Nephron (organoid): Measurements from ENCODE around the gene PRKAG2.
"Not testable (repeated sequence)": the region's sequence is repeated elsewhere in the genome, so short reads cannot be mapped to it uniquely, and the experiment has no call there.

Experiments
- H3K27ac Mint-ChIP-seq, 3 experiments: 2 replicates each; pipeline ENCODE4 v1.8.0; 2020; ENCODE audit warnings: mixed read lengths in 3 of 3, mild to moderate bottlenecking in 2 of 3, moderate library complexity in 1 of 3
- H3K27me3 Mint-ChIP-seq: 2 replicates; pipeline ENCODE4 v1.8.0; 2021; ENCODE audit warnings: low read depth, mild to moderate bottlenecking, moderate library complexity, mixed read lengths
- H3K36me3 Mint-ChIP-seq: 2 replicates; pipeline ENCODE4 v1.8.0; 2020; ENCODE audit warnings: low read depth, mixed read lengths
- H3K4me1 Mint-ChIP-seq: 2 replicates; pipeline ENCODE4 v1.8.0; 2020; ENCODE audit warnings: mixed read lengths
- H3K4me3 Mint-ChIP-seq, 3 experiments: 2 replicates each; pipeline ENCODE4 v1.8.0; 2020; ENCODE audit warnings: mild to moderate bottlenecking in 3 of 3, mixed read lengths in 3 of 3, moderate library complexity in 2 of 3
- H3K9me3 Mint-ChIP-seq: 2 replicates; pipeline ENCODE4 v1.8.0; 2020; ENCODE audit warnings: mixed read lengths
- TF ChIP-seq, protein P1 (sequence below), 3 experiments: fragments of 200-600 bp; sonication (generic); IDR thresholded peaks; one replicate each; pipeline ENCODE4 v1.5.0; 2021; ENCODE audit warnings: antibody characterized with exemption in 3 of 3; ENCODE audit not compliant: unreplicated experiment in 3 of 3

The PRKAG2 gene

DNA sequence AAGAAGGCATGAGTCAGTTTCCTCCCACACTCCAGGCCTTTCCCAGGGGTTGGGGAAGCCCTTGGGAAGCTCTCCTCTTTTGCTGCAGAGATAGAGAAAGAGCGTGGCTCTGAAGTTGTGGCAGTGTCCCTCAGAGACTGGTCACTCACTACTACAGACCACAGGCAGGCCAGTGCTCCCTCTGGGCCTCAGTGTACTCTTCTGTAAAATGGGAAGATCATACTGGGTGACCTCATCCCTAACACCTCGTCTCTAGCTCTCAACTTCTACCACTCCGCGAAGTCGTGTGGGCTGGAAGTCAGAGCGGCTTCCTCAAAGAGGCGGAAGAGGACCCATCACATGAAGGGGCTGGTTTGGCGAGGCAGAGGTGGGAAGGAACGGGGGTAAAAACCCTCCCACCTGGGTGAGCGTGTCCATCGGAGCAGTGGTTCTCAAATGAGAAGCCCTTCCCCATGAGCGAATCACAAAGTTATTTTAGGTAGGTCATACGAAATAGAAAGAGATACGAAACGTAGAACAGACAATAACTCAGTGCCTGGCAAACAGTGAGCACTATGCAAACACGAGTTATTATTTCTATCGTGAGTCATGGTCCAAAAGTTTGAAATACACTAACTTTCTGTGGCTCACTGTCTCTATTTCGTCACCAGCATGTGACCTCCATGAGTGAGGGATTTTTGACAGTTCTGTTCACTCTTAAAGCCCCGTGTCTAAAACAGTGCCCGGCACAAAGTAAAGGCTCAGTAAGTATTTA lies 32.7 kb downstream of the PRKAG2 start:
- no peaks in the 10 kb centered on the region for H3K9me3 Mint-ChIP-seq
- peaks cover 12% of the 10 kb centered on the region for H3K27me3 Mint-ChIP-seq
- H3K27ac Mint-ChIP-seq = no peak overlapping the region
- no peak overlapping the region for H3K4me3 Mint-ChIP-seq
- TF ChIP-seq, protein P1, sequence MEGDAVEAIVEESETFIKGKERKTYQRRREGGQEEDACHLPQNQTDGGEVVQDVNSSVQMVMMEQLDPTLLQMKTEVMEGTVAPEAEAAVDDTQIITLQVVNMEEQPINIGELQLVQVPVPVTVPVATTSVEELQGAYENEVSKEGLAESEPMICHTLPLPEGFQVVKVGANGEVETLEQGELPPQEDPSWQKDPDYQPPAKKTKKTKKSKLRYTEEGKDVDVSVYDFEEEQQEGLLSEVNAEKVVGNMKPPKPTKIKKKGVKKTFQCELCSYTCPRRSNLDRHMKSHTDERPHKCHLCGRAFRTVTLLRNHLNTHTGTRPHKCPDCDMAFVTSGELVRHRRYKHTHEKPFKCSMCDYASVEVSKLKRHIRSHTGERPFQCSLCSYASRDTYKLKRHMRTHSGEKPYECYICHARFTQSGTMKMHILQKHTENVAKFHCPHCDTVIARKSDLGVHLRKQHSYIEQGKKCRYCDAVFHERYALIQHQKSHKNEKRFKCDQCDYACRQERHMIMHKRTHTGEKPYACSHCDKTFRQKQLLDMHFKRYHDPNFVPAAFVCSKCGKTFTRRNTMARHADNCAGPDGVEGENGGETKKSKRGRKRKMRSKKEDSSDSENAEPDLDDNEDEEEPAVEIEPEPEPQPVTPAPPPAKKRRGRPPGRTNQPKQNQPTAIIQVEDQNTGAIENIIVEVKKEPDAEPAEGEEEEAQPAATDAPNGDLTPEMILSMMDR (IDR thresholded peaks at IDR 0.05; ENCODE audit: unreplicated experiment in 3 of 3) = no peak
- H3K36me3 Mint-ChIP-seq = no peaks in the 10 kb centered on the region
- no peaks in the 10 kb centered on the region for H3K4me1 Mint-ChIP-seq

- no peaks in the 10 kb centered on the region for H3K36me3 Mint-ChIP-seq
- TF ChIP-seq, protein P1 (IDR thresholded peaks at IDR 0.05; ENCODE audit: unreplicated experiment in 3 of 3) = no peak
- no peak overlapping the region for H3K27ac Mint-ChIP-seq
- no peak overlapping the region for H3K4me3 Mint-ChIP-seq
- H3K9me3 Mint-ChIP-seq = no peaks in the 10 kb centered on the region
- peaks cover 15% of the 10 kb centered on the region for H3K27me3 Mint-ChIP-seq
- H3K4me1 Mint-ChIP-seq = no peaks in the 10 kb centered on the region
Observed at GRCh38 chr7:151843181-151843580, 33.7 kb downstream of the PRKAG2 start.

GRCh38 chr7:151841395-151842051 lies 35.4 kb downstream of the PRKAG2 start:
- H3K4me3 Mint-ChIP-seq, H3K27ac Mint-ChIP-seq, H3K4me1 Mint-ChIP-seq, H3K36me3 Mint-ChIP-seq, H3K9me3 Mint-ChIP-seq: not testable (repeated sequence)
- H3K27me3 Mint-ChIP-seq = peaks cover 29% of the 10 kb centered on the region

GRCh38 chr7:151840088-151840910 lies 36.6 kb downstream of the PRKAG2 start:
- no peaks in the 10 kb centered on the region for H3K36me3 Mint-ChIP-seq
- no peak overlapping the region for H3K27ac Mint-ChIP-seq
- peaks cover 36% of the 10 kb centered on the region for H3K27me3 Mint-ChIP-seq
- H3K4me3 Mint-ChIP-seq = no peak overlapping the region
- TF ChIP-seq, protein P1 (IDR thresholded peaks at IDR 0.05; ENCODE audit: unreplicated experiment in 3 of 3) = no peak
- H3K9me3 Mint-ChIP-seq = no peaks in the 10 kb centered on the region
- H3K4me1 Mint-ChIP-seq = peaks cover 10% of the 10 kb centered on the region

DNA sequence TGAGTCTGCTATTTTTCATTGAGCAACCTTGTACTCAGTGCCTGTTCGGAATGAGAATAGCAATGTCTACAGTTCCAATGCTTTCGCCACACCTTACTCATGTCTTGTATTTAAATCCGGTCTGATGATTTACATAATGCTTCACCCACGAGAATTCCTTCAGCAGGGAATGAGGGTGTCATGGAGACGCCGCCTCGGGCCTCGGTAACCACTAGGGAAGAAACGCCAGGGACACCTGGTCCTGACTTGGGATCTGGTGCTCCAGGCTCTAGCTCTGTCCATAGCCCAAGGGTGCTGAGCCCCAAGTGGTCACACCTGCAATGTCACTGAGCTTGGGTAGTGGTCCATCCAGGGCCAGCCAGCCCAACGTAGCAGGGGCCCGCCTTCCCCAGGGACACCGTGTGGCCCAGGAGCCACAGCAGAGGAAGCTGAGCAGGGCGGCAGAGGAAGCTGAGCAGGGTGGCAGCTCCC lies 37.4 kb downstream of the PRKAG2 start:
- Mint-ChIP-seq H3K27me3 (peaks cover 41% of the 10 kb centered on the region), H3K4me1 (peaks cover 10% of the 10 kb centered on the region), H3K4me3 (no peak overlapping the region), H3K27ac (no peak overlapping the region), H3K9me3 (no peaks in the 10 kb centered on the region), H3K36me3 (no peaks in the 10 kb centered on the region)
- TF ChIP-seq, protein P1 (IDR thresholded peaks at IDR 0.05; ENCODE audit: unreplicated experiment in 3 of 3) = no peak

DNA sequence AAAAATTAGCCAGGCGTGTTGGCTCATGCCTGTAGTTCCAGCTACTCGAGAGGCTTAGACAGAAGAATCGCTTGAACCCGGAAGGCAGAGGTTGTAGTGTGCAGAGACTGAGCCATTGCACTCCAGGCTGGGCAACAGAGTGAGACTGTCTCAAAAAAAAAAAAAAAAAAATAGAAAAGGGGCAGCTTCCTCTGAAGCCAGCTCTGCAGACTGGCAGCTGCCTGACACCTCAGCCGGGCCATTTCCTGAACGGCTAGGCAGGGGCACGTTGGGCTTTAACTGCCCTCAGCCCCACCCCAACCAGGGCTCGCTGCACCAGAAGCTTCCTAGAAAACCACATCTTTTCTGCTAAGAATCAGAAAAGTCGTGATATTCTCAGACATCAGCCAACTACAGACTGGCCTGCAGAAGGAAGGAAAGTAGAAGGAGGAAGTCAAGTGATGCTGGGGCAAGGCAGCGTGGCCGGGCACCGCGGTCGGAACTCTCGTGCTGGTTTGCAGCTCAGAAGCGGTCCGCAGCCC lies 38.0 kb downstream of the PRKAG2 start:
- Mint-ChIP-seq H3K4me1 (peaks cover 10% of the 10 kb centered on the region), H3K27ac (no peak overlapping the region), H3K27me3 (peaks cover 47% of the 10 kb centered on the region), H3K4me3 (no peak overlapping the region), H3K36me3 (no peaks in the 10 kb centered on the region), H3K9me3 (no peaks in the 10 kb centered on the region)
- TF ChIP-seq, protein P1 (IDR thresholded peaks at IDR 0.05; ENCODE audit: unreplicated experiment in 3 of 3) = no peak
